GM12878 (cell line): Measurements from ENCODE around the gene RSPO4. TPM values are rescaled to one million over a fixed set of nuclear protein-coding genes. Genes with fewer than 3 reads are reported as not detected.

Experiments used
- ATAC-seq: fragments of 200-7000 bp; cut with Tn5 transposase; 3 replicates; pipeline ENCODE4 v1.9.1; 2020; ENCODE audit warnings: mild to moderate bottlenecking, moderate library complexity
- BruUV-seq: library from RNA; stranded (reverse); fragments of 400-500 nt; replicated peaks from 2 replicates; lab custom pipeline; 2021; lab: Mats Ljungman, UMichigan
- CTCF ChIA-PET: fragments of 300-600 bp; sonication (Branson Sonifier 250); formaldehyde crosslinking; extraction: SDS; loops from one replicate; lab custom pipeline; 2021; ENCODE audit warnings: inconsistent platforms; lab: Yijun Ruan, JAX
- POLR2A ChIA-PET: fragments of 350-600 bp; formaldehyde crosslinking; extraction: SDS; loops from one replicate; lab custom pipeline; 2021; ENCODE audit warnings: inconsistent platforms; lab: Charles Lee
- RAD21 ChIA-PET: fragments of 300-600 bp; sonication (Branson Sonifier 250); formaldehyde crosslinking; loops from one replicate; lab custom pipeline; 2023; ENCODE audit warnings: antibody characterized with exemption; ENCODE audit not compliant: unreplicated experiment; lab: Charles Lee
- SMC1A ChIA-PET: fragments of 300-600 bp; sonication (Branson Sonifier 250); formaldehyde crosslinking; loops from one replicate; lab custom pipeline; 2023; ENCODE audit not compliant: unreplicated experiment, uncharacterized antibody; lab: Charles Lee
- DNase-seq: peaks from one replicate; pipeline ENCODE4 v3.0.0-alpha.2; 2011; ENCODE audit warnings: low read depth, low spot score
- FAIRE-seq: peaks from 3 replicates; lab custom pipeline; 2011; peaks lifted over from hg19 to GRCh38; lab: Jason Lieb, UNC
- H2AFZ ChIP-seq: 2 replicates; pipeline ENCODE4 v1.6.0; 2011; ENCODE audit warnings: low read depth, low read length, control low read depth; ENCODE audit not compliant: control insufficient read depth
- H3K27ac ChIP-seq: 2 replicates; pipeline ENCODE4 v1.5.1; 2011; ENCODE audit warnings: control low read depth; ENCODE audit not compliant: control insufficient read depth, insufficient read depth
- H3K27me3 ChIP-seq, 2 experiments: replicated peaks in 1 of 2; 2 replicates each; pipeline versions ENCODE4 v1.6.0 to v1.6.1; 2011; ENCODE audit warnings: low read length in 1 of 2; ENCODE audit not compliant: control insufficient read depth in 2 of 2, insufficient read depth in 2 of 2
- H3K36me3 ChIP-seq, 2 experiments: 2 replicates each; pipeline ENCODE4 v1.5.1; 2011; ENCODE audit warnings: low read length in 1 of 2; ENCODE audit not compliant: control insufficient read depth in 2 of 2, insufficient read depth in 2 of 2
- H3K4me1 ChIP-seq: 2 replicates; pipeline ENCODE4 v1.6.1; 2011; ENCODE audit warnings: mild to moderate bottlenecking, low read length, moderate library complexity, mixed read lengths; ENCODE audit not compliant: control insufficient read depth, insufficient read depth
- H3K4me2 ChIP-seq: 2 replicates; pipeline ENCODE4 v1.6.0; 2011; ENCODE audit warnings: control low read depth; ENCODE audit not compliant: control insufficient read depth, insufficient read depth
- H3K4me3 ChIP-seq: fragments of 200-600 bp; sonication (generic); 2 replicates; pipeline ENCODE4 v1.5.1; 2016
- H3K79me2 ChIP-seq: 2 replicates; pipeline ENCODE4 v1.6.0; 2011; ENCODE audit warnings: low read length; ENCODE audit not compliant: control insufficient read depth, insufficient read depth
- H3K9ac ChIP-seq: 2 replicates; pipeline ENCODE4 v1.8.0; 2011; ENCODE audit warnings: low read length, control low read depth, mixed read lengths; ENCODE audit not compliant: control insufficient read depth, insufficient read depth
- H3K9me3 ChIP-seq: replicated peaks from 3 replicates; pipeline ENCODE4 v1.5.1; 2011; ENCODE audit warnings: mild to moderate bottlenecking, low read length; ENCODE audit not compliant: control insufficient read depth, insufficient read depth
- H4K20me1 ChIP-seq: 2 replicates; pipeline ENCODE4 v1.6.0; 2011; ENCODE audit not compliant: control insufficient read depth, insufficient read depth
- ASH2L ChIP-seq: fragments of 300-600, 200-600 bp; sonication (generic); IDR thresholded peaks from 2 replicates; pipeline ENCODE4 v1.6.1; 2017; ENCODE audit warnings: low read depth, mild to moderate bottlenecking, borderline replicate concordance
- CBX3 ChIP-seq: fragments of 200-600 bp; sonication (generic); IDR thresholded peaks from 2 replicates; pipeline ENCODE4 v1.6.1; 2016; ENCODE audit warnings: low read depth, borderline replicate concordance
- CREB1 ChIP-seq: IDR thresholded peaks from 2 replicates; pipeline ENCODE4 v1.6.1; 2012; ENCODE audit warnings: low read depth, mild to moderate bottlenecking, inconsistent platforms
- DPF2 ChIP-seq: fragments of 450-650 bp; IDR thresholded peaks from 2 replicates; pipeline ENCODE4 v1.6.1; 2017; ENCODE audit warnings: mild to moderate bottlenecking
- EZH2 ChIP-seq: IDR thresholded peaks from 2 replicates; pipeline ENCODE4 v1.6.1; 2012; ENCODE audit warnings: low read depth, mild to moderate bottlenecking, control low read depth, inconsistent platforms, low read length, borderline replicate concordance; ENCODE audit not compliant: control insufficient read depth
- FOXK2 ChIP-seq: fragments of 450-650 bp; IDR thresholded peaks from 2 replicates; pipeline ENCODE4 v1.6.1; 2017; ENCODE audit warnings: mild to moderate bottlenecking, moderate library complexity
- IKZF2 ChIP-seq, 2 experiments: fragments of 450-650 bp; IDR thresholded peaks; 2 replicates each; pipeline ENCODE4 v1.6.1; 2017; ENCODE audit warnings: mild to moderate bottlenecking in 2 of 2, moderate library complexity in 2 of 2
- IRF4 ChIP-seq: IDR thresholded peaks from 2 replicates; pipeline ENCODE4 v1.6.1; 2011; ENCODE audit warnings: low read depth, low read length
- LARP7 ChIP-seq: fragments of 450-650 bp; IDR thresholded peaks from 2 replicates; pipeline ENCODE4 v1.6.1; 2017; ENCODE audit warnings: mild to moderate bottlenecking
- MEF2A ChIP-seq: IDR thresholded peaks from 2 replicates; pipeline ENCODE4 v1.6.1; 2011; ENCODE audit warnings: low read depth, mild to moderate bottlenecking, low read length, moderate library complexity; ENCODE audit not compliant: insufficient read depth
- MYB ChIP-seq: fragments of 150-350 bp; IDR thresholded peaks from 2 replicates; pipeline ENCODE4 v1.6.1; 2014; ENCODE audit warnings: mild to moderate bottlenecking, low read depth, low read length, borderline replicate concordance
- RCOR1 ChIP-seq: conservative IDR thresholded peaks from 2 replicates; pipeline ENCODE4 v1.6.1; 2012; ENCODE audit warnings: low read depth, low read length, improper control_type of control experiment
- SIX5 ChIP-seq: IDR thresholded peaks from 2 replicates; pipeline ENCODE4 v1.6.1; 2011; ENCODE audit warnings: mild to moderate bottlenecking, low read depth, low read length, moderate library complexity; ENCODE audit not compliant: severe bottlenecking
- SMAD5 ChIP-seq: IDR thresholded peaks from 2 replicates; pipeline ENCODE4 v1.6.1; 2016; ENCODE audit warnings: antibody characterized with exemption, low read depth
- SREBF1 ChIP-seq: IDR thresholded peaks from 2 replicates; pipeline ENCODE4 v1.6.1; 2012; ENCODE audit warnings: mild to moderate bottlenecking, low read length
- ZBTB4 ChIP-seq: fragments of 450-650 bp; formaldehyde crosslinking; IDR thresholded peaks from 2 replicates; pipeline ENCODE4 v1.4.0; 2022; ENCODE audit warnings: mild to moderate bottlenecking, moderate library complexity
- ZZZ3 ChIP-seq: IDR thresholded peaks from 2 replicates; pipeline ENCODE4 v1.6.1; 2011; ENCODE audit warnings: low read depth; ENCODE audit not compliant: control insufficient read depth, insufficient read length
- WGBS: methylation state at CpG from one replicate; pipeline ENCODE4 v1.1.6; 2016; ENCODE audit warnings: low lambda C conversion rate; ENCODE audit not compliant: insufficient replicate concordance, insufficient coverage; ENCODE audit errors: missing lambda C conversion rate; 5-methylcytosine and 5-hydroxymethylcytosine counted together
- in situ Hi-C: fragments of 300-500 bp; cut with MboI; formaldehyde crosslinking; loops from 9 replicates; pipeline ENCODE4 v1.14.3; 2018; ENCODE audit warnings: mixed read lengths
- intact Hi-C: fragments of 100-400 bp; cut with micrococcal nuclease; formaldehyde crosslinking; loops from one replicate; pipeline ENCODE4 v1.14.2; 2022; ENCODE audit not compliant: unreplicated experiment
- polyA plus RNA-seq, 11 experiments: library from polyadenylated mRNA; depleted of rRNA in 4 of 11; unstranded in 6 of 11; stranded (reverse) in 5 of 11; fragments of >200 nt; fragmentation: Nextera tagmentation in 4 of 11; fragmentation: Illumina TruSeq in 1 of 11; extraction: Ambion mirVana in 4 of 11; extraction: Trizol in 1 of 11; gene quantifications; 1 replicate in 1 of 11; 2 replicates in 10 of 11; pipeline versions ENCODE4 v1.2.1 to v1.2.3, GENCODE V29; 2011 to 2016; ENCODE audit warnings: inconsistent platforms in 2 of 11, missing spikeins in 2 of 11, low read depth in 1 of 11
- total RNA-seq, 4 experiments: library from RNA; depleted of rRNA in 3 of 4; stranded (reverse); fragments of >200 nt in 3 of 4; fragmentation: Illumina TruSeq in 1 of 4; extraction: Trizol in 1 of 4; gene quantifications; 2 replicates each; pipeline versions ENCODE4 v1.2.1 to v1.2.3, GENCODE V29; 2013 to 2021
- TF ChIP-seq, protein P1 (sequence below): fragments of 450-650 bp; IDR thresholded peaks from 2 replicates; pipeline ENCODE4 v1.6.1; 2017; ENCODE audit warnings: mild to moderate bottlenecking, moderate library complexity

Gene RSPO4
- total and polyA plus RNA-seq, 10 of the 15 experiments (the other 5 are each of a cell fraction or from before 2014, with no cell fraction given): 0.06 TPM; not detected in 9

DNA sequence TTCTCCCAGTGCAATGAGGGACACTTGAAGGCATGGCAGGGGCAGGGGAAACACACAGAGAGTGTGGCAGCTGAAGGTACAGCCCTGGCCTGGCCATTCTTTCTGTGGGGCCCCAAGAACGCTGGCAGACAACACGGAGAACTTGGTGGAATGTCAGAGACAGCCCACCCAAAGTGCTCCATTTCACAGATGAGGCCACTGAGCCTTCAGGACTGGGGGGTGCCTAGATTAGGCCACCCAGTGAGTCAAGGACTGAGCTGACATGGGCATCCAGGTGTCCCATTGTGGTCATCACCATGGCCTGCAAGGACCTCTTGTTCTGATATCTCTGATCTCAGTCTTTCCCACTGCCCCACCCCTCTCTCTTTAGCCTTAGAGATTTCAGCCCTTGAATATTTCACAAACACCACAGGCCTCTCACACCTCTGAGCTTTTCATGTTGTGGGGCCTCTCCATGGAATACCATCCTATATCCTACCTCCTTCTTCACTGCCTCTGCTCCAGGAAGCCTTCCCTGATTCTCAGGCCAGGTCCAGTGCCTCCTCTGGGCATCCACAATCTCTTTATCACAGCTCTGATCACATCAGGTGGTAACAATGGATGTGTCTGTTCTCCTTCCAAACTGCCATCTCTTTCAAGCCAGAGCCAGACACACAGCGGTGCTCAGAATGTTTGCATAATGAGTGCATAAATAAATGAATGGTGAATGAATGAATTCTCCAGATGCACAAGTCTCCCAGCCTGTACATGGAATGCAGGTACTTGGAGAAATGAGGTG lies 2.0 kb upstream of the RSPO4 start:
- in situ Hi-C loops (no loop called here), intact Hi-C loops (no loop called here)
- Histone ChIP-seq H4K20me1 (no peaks in the 10 kb centered on the region), H3K79me2 (no peaks in the 10 kb centered on the region), H3K4me2 (no peak overlapping the region), H3K27ac (no peak overlapping the region), H3K36me3 (no peaks in the 10 kb centered on the region), H3K9ac (no peak overlapping the region), H3K9me3 (no peaks in the 10 kb centered on the region), H3K4me3 (no peak overlapping the region), H2AFZ (no peak overlapping the region)
- RAD21 ChIA-PET: no interaction called here
- CTCF ChIA-PET: interaction anchor here (0.6 kb wide), 1 partner anchor 185 kb away, joined by 3 read pairs; no protein-coding TSS in a partner anchor
- WGBS: 0% methylated on average over 3 of the region's 3 CpGs
- no TSS peak for BruUV-seq
- SMC1A ChIA-PET: interaction anchor here (0.7 to 1.0 kb wide), 2 partner anchors 21 to 49 kb away, joined by 3 read pairs; no protein-coding TSS in a partner anchor
- POLR2A ChIA-PET: no interaction called here
- ATAC-seq: no peak
- FAIRE-seq: no peak
- no peak for TF ChIP-seq SMAD5
- no peak for TF ChIP-seq IRF4
- no peak for TF ChIP-seq DPF2
- no peak for TF ChIP-seq MEF2A
- TF ChIP-seq, protein P1, sequence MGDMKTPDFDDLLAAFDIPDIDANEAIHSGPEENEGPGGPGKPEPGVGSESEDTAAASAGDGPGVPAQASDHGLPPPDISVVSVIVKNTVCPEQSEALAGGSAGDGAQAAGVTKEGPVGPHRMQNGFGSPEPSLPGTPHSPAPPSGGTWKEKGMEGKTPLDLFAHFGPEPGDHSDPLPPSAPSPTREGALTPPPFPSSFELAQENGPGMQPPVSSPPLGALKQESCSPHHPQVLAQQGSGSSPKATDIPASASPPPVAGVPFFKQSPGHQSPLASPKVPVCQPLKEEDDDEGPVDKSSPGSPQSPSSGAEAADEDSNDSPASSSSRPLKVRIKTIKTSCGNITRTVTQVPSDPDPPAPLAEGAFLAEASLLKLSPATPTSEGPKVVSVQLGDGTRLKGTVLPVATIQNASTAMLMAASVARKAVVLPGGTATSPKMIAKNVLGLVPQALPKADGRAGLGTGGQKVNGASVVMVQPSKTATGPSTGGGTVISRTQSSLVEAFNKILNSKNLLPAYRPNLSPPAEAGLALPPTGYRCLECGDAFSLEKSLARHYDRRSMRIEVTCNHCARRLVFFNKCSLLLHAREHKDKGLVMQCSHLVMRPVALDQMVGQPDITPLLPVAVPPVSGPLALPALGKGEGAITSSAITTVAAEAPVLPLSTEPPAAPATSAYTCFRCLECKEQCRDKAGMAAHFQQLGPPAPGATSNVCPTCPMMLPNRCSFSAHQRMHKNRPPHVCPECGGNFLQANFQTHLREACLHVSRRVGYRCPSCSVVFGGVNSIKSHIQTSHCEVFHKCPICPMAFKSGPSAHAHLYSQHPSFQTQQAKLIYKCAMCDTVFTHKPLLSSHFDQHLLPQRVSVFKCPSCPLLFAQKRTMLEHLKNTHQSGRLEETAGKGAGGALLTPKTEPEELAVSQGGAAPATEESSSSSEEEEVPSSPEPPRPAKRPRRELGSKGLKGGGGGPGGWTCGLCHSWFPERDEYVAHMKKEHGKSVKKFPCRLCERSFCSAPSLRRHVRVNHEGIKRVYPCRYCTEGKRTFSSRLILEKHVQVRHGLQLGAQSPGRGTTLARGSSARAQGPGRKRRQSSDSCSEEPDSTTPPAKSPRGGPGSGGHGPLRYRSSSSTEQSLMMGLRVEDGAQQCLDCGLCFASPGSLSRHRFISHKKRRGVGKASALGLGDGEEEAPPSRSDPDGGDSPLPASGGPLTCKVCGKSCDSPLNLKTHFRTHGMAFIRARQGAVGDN: no peak
- TF ChIP-seq RCOR1: no peak
- TF ChIP-seq ZZZ3: no peak
- TF ChIP-seq SREBF1: no peak
- no peak for TF ChIP-seq ZBTB4 (CRISPR knock-in tag)
- TF ChIP-seq MYB: no peak
- no peak for TF ChIP-seq SIX5
- no peak for TF ChIP-seq CBX3
- no peak for TF ChIP-seq FOXK2
- TF ChIP-seq ASH2L: no peak
- TF ChIP-seq CREB1: no peak
- TF ChIP-seq EZH2: no peak
- no peak for TF ChIP-seq IKZF2 (IDR thresholded peaks at IDR 0.05)
- TF ChIP-seq LARP7: no peak
- TF ChIP-seq, all 136 proteins: peak for 0
- peaks cover 8 to 18% of the 10 kb centered on the region in 2 experiments for H3K27me3 ChIP-seq
- H3K4me1 ChIP-seq: no peaks in the 10 kb centered on the region
- DNase-seq: no peak
